Myocyte (in vitro differentiated cells): ENCODE results near the gene CARD10. TPM values are rescaled to one million over a fixed set of nuclear protein-coding genes. Genes with fewer than 3 reads are reported as not detected.
A peak's percentile ranks its signal among the peaks of the same experiment; 100 is the strongest.
"Not testable (repeated sequence)": the region's sequence is repeated elsewhere in the genome, so short reads cannot be mapped to it uniquely, and the experiment has no call there.

Experiments used
- DNase-seq: peaks from one replicate; pipeline ENCODE4 v3.0.0-alpha.2; 2012; ENCODE audit warnings: low read depth
- total RNA-seq: library from RNA; depleted of rRNA; stranded (reverse); fragments of >200 nt; gene quantifications from 2 replicates; pipeline ENCODE4 v1.2.3, GENCODE V29; 2014

CARD10 gene
- total RNA-seq, 1 donor from 2014 or later: 5.7 TPM

- DNase-seq: no peak
These were observed 35.8 kb upstream of the CARD10 start for GRCh38 chr22:37555029-37555428.

GRCh38 chr22:37553725-37554124 lies 34.5 kb upstream of the CARD10 start:
- no peak for DNase-seq

- peak; percentile 93 for DNase-seq
These were observed 33.4 kb upstream of the CARD10 start for GRCh38 chr22:37552524-37553163.

- no peak for DNase-seq
These were observed 32.8 kb upstream of the CARD10 start for GRCh38 chr22:37551981-37552380.

GRCh38 chr22:37550921-37551320 lies 31.7 kb upstream of the CARD10 start:
- not testable (repeated sequence) for DNase-seq

GRCh38 chr22:37549704-37550059 lies 30.5 kb upstream of the CARD10 start:
- DNase-seq: peak; percentile 90

- DNase-seq: peak; percentile 85
These were observed 28.1 kb upstream of the CARD10 start for GRCh38 chr22:37547251-37547741.

GRCh38 chr22:37546437-37547250 lies 27.4 kb upstream of the CARD10 start:
- peak; percentile 98 for DNase-seq

- peak; percentile 98 for DNase-seq
These were observed 26.7 kb upstream of the CARD10 start for GRCh38 chr22:37545703-37546436.

GRCh38 chr22:37544955-37545702 lies 25.9 kb upstream of the CARD10 start:
- peak; percentile 85 for DNase-seq

GRCh38 chr22:37542959-37543358 lies 23.7 kb upstream of the CARD10 start:
- no peak for DNase-seq

GRCh38 chr22:37542416-37542815 lies 23.2 kb upstream of the CARD10 start:
- not testable (repeated sequence) for DNase-seq

GRCh38 chr22:37539790-37540189 lies 20.6 kb upstream of the CARD10 start:
- DNase-seq: not testable (repeated sequence)

- peak; percentile 92 for DNase-seq
These were observed 19.6 kb upstream of the CARD10 start for GRCh38 chr22:37538590-37539357.

- no peak for DNase-seq
These were observed 15.9 kb upstream of the CARD10 start for GRCh38 chr22:37535159-37535558.

- DNase-seq: peak; percentile 30
These were observed 15.2 kb upstream of the CARD10 start for GRCh38 chr22:37534445-37534844.

GRCh38 chr22:37533995-37534394 lies 14.8 kb upstream of the CARD10 start:
- peak; percentile 63 for DNase-seq

GRCh38 chr22:37529652-37530345 lies 10.6 kb upstream of the CARD10 start:
- peak; percentile 54 for DNase-seq

GRCh38 chr22:37527952-37528351 lies 8.7 kb upstream of the CARD10 start:
- DNase-seq: not testable (repeated sequence)
